Thoracic aorta (tissue), 2 donors: ENCODE data around the gene PIWIL4. TPM values are rescaled to one million over a fixed set of nuclear protein-coding genes. Genes with fewer than 3 reads are reported as not detected.
"Not testable (repeated sequence)": the region's sequence is repeated elsewhere in the genome, so short reads cannot be mapped to it uniquely, and the experiment has no call there.

ENCODE experiments used
- ATAC-seq: fragments of 150-250 bp; one replicate; pipeline ENCODE4 v1.8.0; 2017; ENCODE audit warnings: low read depth; ENCODE audit not compliant: insufficient number of reproducible peaks, low FRiP score
- DNase-seq: peaks from one replicate; pipeline ENCODE4 v3.0.0-alpha.2; 2020; ENCODE audit warnings: low spot score
- H3K27ac ChIP-seq, 2 donors: fragments of 200-600 bp; sonication (generic); 1 replicate in 1 of 2; 2 replicates in 1 of 2; pipeline ENCODE4 v1.5.1; 2016; ENCODE audit warnings: mild to moderate bottlenecking in 2 of 2, moderate library complexity in 2 of 2
- H3K27me3 ChIP-seq: fragments of 200-600 bp; sonication (generic); replicated peaks from 2 replicates; pipeline ENCODE4 v1.6.0; 2016; ENCODE audit warnings: mild to moderate bottlenecking; ENCODE audit not compliant: insufficient read depth
- H3K36me3 ChIP-seq: fragments of 200-600 bp; sonication (generic); one replicate; pipeline ENCODE4 v1.5.1; 2016
- H3K4me1 ChIP-seq, 2 donors: fragments of 200-600 bp; sonication (generic); 1 replicate in 1 of 2; 2 replicates in 1 of 2; pipeline versions ENCODE4 v1.5.1 to v1.6.0; 2016; ENCODE audit warnings: low read depth in 2 of 2, mild to moderate bottlenecking in 1 of 2; ENCODE audit not compliant: control insufficient read depth in 1 of 2
- H3K4me3 ChIP-seq: fragments of 200-600 bp; sonication (generic); 2 replicates; pipeline ENCODE4 v1.5.1; 2016; ENCODE audit warnings: mild to moderate bottlenecking
- H3K9me3 ChIP-seq: fragments of 200-600 bp; sonication (generic); 2 replicates; pipeline ENCODE4 v1.5.1; 2016
- total RNA-seq, 2 donors: library from RNA; depleted of rRNA; stranded (reverse); fragments of >200 nt; gene quantifications; one replicate each; pipeline versions ENCODE4 v1.1.0 to v1.2.3, GENCODE V29; 2016
- TF ChIP-seq, protein P1 (sequence below): fragments of 200-600 bp; sonication (generic); IDR thresholded peaks from one replicate; pipeline ENCODE4 v1.5.1; 2019; ENCODE audit warnings: antibody characterized with exemption

The PIWIL4 gene
- total RNA-seq, 2 donors from 2014 or later: 11.5 to 13.5 TPM

DNA sequence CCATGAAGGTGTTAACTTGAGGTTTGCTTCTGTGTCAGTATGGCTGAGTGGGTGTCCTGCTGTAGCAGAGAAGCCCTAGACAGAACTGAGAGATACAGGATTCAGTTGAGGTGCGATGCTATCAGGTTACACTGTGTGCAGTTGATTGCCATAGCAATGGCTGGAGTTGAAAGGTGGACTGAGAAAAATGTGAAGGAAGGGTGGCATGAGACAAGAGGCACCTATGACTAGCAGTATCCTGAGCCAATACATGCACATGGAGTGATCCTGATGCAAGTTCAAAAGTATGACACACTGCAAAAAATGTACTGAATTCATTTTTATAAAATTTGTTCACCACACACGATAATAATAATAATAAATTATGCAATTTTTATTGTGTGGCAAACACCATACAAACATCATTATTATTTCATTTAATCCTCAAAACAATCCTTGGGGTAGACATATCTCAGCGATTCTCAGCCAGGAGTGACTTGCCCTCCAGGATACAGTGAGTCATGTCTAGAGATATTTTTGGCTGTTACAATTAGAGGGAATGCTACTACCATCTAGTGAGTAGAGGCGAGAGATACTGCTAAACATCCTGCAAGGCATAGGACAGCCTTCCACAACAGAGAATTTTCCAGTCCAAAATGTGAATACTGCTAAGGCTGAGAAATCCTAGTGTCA, 3.9 kb upstream of the PIWIL4 start:
- ATAC-seq (peak; percentile 91), DNase-seq (no peak)
- Histone ChIP-seq H3K4me3 (no peak overlapping the region), H3K27ac (peak overlapping the region in 1 of 2 donors; percentile 52), H3K9me3 (no peaks in the 10 kb centered on the region), H3K4me1 (peaks cover 16 to 36% of the 10 kb centered on the region in 2 donors), H3K36me3 (no peaks in the 10 kb centered on the region), H3K27me3 (no peaks in the 10 kb centered on the region)
- TF ChIP-seq, protein P1, sequence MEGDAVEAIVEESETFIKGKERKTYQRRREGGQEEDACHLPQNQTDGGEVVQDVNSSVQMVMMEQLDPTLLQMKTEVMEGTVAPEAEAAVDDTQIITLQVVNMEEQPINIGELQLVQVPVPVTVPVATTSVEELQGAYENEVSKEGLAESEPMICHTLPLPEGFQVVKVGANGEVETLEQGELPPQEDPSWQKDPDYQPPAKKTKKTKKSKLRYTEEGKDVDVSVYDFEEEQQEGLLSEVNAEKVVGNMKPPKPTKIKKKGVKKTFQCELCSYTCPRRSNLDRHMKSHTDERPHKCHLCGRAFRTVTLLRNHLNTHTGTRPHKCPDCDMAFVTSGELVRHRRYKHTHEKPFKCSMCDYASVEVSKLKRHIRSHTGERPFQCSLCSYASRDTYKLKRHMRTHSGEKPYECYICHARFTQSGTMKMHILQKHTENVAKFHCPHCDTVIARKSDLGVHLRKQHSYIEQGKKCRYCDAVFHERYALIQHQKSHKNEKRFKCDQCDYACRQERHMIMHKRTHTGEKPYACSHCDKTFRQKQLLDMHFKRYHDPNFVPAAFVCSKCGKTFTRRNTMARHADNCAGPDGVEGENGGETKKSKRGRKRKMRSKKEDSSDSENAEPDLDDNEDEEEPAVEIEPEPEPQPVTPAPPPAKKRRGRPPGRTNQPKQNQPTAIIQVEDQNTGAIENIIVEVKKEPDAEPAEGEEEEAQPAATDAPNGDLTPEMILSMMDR: peak; percentile 34

DNA sequence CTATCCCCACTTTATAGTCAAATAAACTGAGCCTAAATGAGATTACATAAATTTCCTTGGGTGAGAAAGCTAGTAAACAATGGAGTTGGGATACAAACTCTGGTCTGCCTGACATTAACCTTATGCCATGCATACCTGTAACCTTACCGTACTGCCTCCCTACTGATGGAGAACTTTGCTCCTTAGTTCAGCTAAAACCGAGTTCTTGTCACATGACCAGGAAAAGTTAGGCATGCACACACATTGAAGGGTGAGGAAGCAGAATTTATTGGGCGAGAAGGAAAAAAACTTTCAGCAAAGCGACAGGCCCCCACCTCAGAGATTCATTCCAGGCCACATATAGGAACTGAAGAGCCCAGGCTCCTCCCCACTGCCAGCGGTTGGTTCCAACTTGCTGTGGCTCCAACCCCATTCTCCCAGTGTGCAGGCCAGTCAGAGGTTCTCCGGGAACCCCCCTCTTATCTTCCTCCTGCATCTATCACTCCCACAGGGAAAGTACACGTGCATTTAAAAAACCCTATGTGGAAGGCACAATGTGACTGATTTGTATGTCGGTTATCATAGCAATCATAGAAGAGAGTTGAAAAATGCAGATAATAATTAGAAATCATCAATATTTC, 3.2 kb upstream of the PIWIL4 start:
- Histone ChIP-seq H3K27me3 (no peaks in the 10 kb centered on the region), H3K27ac (no peak overlapping the region), H3K9me3 (no peaks in the 10 kb centered on the region), H3K4me3 (no peak overlapping the region), H3K36me3 (no peaks in the 10 kb centered on the region), H3K4me1 (peaks cover 10 to 29% of the 10 kb centered on the region in 2 donors)
- TF ChIP-seq, protein P1: no peak
- DNase-seq: no peak
- ATAC-seq: no peak

DNA sequence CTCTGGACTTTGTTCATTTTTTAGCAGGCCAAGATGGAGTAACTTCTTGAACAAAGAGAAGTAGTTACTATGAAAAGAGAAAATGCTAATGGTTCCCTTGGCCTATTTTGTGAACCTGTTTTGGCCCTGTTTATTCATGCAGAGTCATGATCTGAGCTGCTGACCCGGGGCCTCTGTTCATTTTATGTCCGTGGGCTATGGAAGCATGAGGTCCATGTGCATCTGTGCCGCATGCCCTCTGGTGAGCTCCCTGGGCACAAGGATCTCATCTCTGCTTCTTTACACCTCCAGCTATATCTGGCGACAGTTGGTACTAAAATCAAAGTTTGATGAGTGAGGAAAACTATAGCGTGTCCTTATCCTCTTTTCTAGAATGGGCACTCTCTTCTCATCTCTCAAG, 1.0 kb downstream of the PIWIL4 start:
- ATAC-seq: no peak
- TF ChIP-seq, protein P1: no peak
- Histone ChIP-seq H3K4me3 (no peak overlapping the region), H3K27me3 (no peaks in the 10 kb centered on the region), H3K36me3 (no peaks in the 10 kb centered on the region), H3K4me1 (peaks cover under 1 to 9% of the 10 kb centered on the region in 2 donors), H3K27ac (no peak overlapping the region), H3K9me3 (no peaks in the 10 kb centered on the region)
- DNase-seq: no peak

DNA sequence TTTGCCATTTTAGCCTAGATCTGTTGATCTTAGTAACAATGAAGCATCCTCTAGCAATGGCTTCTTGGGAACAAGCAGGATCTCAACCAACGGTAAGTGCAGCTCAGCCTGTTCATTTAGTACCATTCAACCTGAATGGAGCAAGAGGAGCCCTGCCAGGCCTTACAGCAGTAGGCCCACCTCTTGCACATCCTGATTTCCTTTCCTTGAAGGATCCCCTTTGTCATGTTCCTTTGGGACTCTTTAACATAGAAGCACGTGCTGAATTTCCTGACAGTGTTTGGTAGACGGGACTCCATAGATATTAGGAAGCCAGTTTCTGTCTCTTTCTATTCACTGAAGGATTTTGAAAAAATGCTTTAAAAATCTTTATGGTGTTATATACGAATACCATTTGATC, 1.5 kb downstream of the PIWIL4 start:
- Histone ChIP-seq H3K9me3 (no peaks in the 10 kb centered on the region), H3K36me3 (no peaks in the 10 kb centered on the region), H3K4me1 (peaks cover 0 to 4% of the 10 kb centered on the region in 2 donors), H3K4me3 (no peak overlapping the region), H3K27me3 (no peaks in the 10 kb centered on the region), H3K27ac (no peak overlapping the region)
- ATAC-seq: no peak
- no peak for DNase-seq
- TF ChIP-seq, protein P1: no peak

DNA sequence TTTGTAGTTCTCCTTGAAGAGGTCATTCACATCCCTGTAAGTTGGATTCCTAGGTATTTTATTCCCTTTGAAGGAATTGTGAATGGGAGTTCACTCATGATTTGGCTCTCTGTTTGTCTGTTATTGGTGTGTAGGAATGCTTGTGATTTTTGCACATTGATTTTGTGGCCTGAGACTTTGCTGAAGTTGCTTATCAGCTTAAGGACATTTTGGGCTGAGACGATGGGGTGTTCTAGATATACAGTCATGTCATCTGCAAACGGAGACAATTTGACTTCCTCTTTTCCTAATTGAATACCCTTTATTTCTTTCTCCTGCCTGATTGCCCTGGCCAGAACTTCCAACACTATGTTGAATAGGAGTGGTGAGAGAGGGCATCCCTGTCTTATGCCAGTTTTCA, 5.8 kb downstream of the PIWIL4 start:
- not testable (repeated sequence) for H3K4me1 ChIP-seq, H3K27me3 ChIP-seq, H3K9me3 ChIP-seq, H3K4me3 ChIP-seq, H3K27ac ChIP-seq, ATAC-seq, H3K36me3 ChIP-seq, DNase-seq
